HepG2 (cell line): ENCODE data around the gene IFI35. TPM values are rescaled to one million over a fixed set of nuclear protein-coding genes. Genes with fewer than 3 reads are reported as not detected.

Experiments
- ATF7-NPFF ChIP-seq: sonication (generic); formaldehyde crosslinking; IDR thresholded peaks from 2 replicates; pipeline ENCODE4 v1.8.1; 2023; ENCODE audit warnings: mild to moderate bottlenecking, low read depth, missing genetic modification reagents, moderate library complexity
- DRAP1 ChIP-seq: IDR thresholded peaks from 2 replicates; pipeline ENCODE4 v1.6.1; 2016; ENCODE audit warnings: missing genetic modification reagents, missing compliant biosample characterization
- FIP1L1 ChIP-seq: fragments of 200-400 bp; formaldehyde crosslinking; IDR thresholded peaks from 2 replicates; pipeline ENCODE4 v1.6.1; 2018; ENCODE audit warnings: low read depth, mild to moderate bottlenecking, low read length, moderate library complexity, borderline replicate concordance; ENCODE audit not compliant: insufficient read depth
- HOXD1 ChIP-seq: sonication (generic); formaldehyde crosslinking; IDR thresholded peaks from 2 replicates; pipeline ENCODE4 v1.5.0; 2020; ENCODE audit warnings: missing genetic modification reagents
- RNF219 ChIP-seq: sonication (generic); formaldehyde crosslinking; IDR thresholded peaks from 2 replicates; pipeline ENCODE4 v1.5.0; 2020; ENCODE audit warnings: mild to moderate bottlenecking, missing genetic modification reagents
- TFE3 ChIP-seq: IDR thresholded peaks from 2 replicates; pipeline ENCODE4 v1.6.1; 2016
- THAP11 ChIP-seq: IDR thresholded peaks from 2 replicates; pipeline ENCODE4 v1.6.1; 2016; ENCODE audit warnings: missing biosample characterization, missing genetic modification reagents
- ZMYM4 ChIP-seq: sonication (generic); formaldehyde crosslinking; IDR thresholded peaks from 2 replicates; pipeline ENCODE4 v1.8.1; 2023; ENCODE audit warnings: mild to moderate bottlenecking, missing genetic modification reagents
- ZNF576 ChIP-seq: sonication (generic); formaldehyde crosslinking; IDR thresholded peaks from 2 replicates; pipeline ENCODE4 v1.4.0; 2020; ENCODE audit warnings: mild to moderate bottlenecking, missing genetic modification reagents
- ZSCAN25 ChIP-seq: sonication (generic); formaldehyde crosslinking; IDR thresholded peaks from 2 replicates; pipeline ENCODE4 v1.8.0; 2022; ENCODE audit warnings: mild to moderate bottlenecking, missing genetic modification reagents
- polyA plus RNA-seq, 8 experiments: library from polyadenylated mRNA; depleted of rRNA in 3 of 8; stranded (reverse) in 7 of 8; unstranded in 1 of 8; fragments of >200 nt; fragmentation: Illumina TruSeq in 4 of 8; extraction: Trizol in 4 of 8; gene quantifications; 2 replicates each; pipeline versions ENCODE4 v1.2.1 to v1.2.3, GENCODE V29; 2011 to 2016; ENCODE audit warnings: low read depth in 4 of 8, missing spikeins in 1 of 8, mixed read lengths in 1 of 8; ENCODE audit not compliant: insufficient read depth in 1 of 8
- total RNA-seq, 5 experiments: library from RNA; depleted of rRNA; stranded (reverse); fragments of >200 nt; fragmentation: Illumina TruSeq; extraction: Trizol; gene quantifications; 2 replicates each; pipeline ENCODE4 v1.2.3, GENCODE V29; 2016; ENCODE audit warnings: low read depth in 1 of 5
- TF ChIP-seq, protein P1 (sequence below): sonication (generic); formaldehyde crosslinking; IDR thresholded peaks from 2 replicates; pipeline ENCODE4 v1.8.1; 2023; ENCODE audit warnings: mild to moderate bottlenecking, missing genetic modification reagents
- TF ChIP-seq, protein P2 (sequence below): sonication (generic); formaldehyde crosslinking; IDR thresholded peaks from 2 replicates; pipeline ENCODE4 v1.5.0; 2020; ENCODE audit warnings: missing genetic modification reagents
- TF ChIP-seq, protein P3 (sequence below): sonication (generic); formaldehyde crosslinking; IDR thresholded peaks from 2 replicates; pipeline ENCODE4 v1.5.1; 2020; ENCODE audit warnings: missing genetic modification reagents, mild to moderate bottlenecking, borderline replicate concordance

The IFI35 gene
- total and polyA plus RNA-seq, 2 of the 13 experiments (the other 11 are each of a cell fraction or from before 2014, with no cell fraction given), result 28.9 to 38.1 TPM

- TF ChIP-seq DRAP1 (peak; percentile 97), ATF7-NPFF (peak; percentile 90), RNF219 (CRISPR knock-in tag) (peak; percentile 84; the same call in 1 of the 2 replicates), ZNF576 (CRISPR knock-in tag) (no peak), ZMYM4 (peak; percentile 97), ZSCAN25 (CRISPR knock-in tag) (peak; percentile 70; the same call in 1 of the 2 replicates), HOXD1 (CRISPR knock-in tag) (peak; percentile 83), FIP1L1 (peak; percentile 91; the same call in 1 of the 2 replicates), THAP11 (peak; percentile 97), TFE3 (CRISPR knock-in tag) (peak; percentile 98)
- TF ChIP-seq, protein P1, sequence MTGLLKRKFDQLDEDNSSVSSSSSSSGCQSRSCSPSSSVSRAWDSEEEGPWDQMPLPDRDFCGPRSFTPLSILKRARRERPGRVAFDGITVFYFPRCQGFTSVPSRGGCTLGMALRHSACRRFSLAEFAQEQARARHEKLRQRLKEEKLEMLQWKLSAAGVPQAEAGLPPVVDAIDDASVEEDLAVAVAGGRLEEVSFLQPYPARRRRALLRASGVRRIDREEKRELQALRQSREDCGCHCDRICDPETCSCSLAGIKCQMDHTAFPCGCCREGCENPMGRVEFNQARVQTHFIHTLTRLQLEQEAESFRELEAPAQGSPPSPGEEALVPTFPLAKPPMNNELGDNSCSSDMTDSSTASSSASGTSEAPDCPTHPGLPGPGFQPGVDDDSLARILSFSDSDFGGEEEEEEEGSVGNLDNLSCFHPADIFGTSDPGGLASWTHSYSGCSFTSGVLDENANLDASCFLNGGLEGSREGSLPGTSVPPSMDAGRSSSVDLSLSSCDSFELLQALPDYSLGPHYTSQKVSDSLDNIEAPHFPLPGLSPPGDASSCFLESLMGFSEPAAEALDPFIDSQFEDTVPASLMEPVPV (CRISPR knock-in tag), result peak; percentile 92
- TF ChIP-seq, protein P2, sequence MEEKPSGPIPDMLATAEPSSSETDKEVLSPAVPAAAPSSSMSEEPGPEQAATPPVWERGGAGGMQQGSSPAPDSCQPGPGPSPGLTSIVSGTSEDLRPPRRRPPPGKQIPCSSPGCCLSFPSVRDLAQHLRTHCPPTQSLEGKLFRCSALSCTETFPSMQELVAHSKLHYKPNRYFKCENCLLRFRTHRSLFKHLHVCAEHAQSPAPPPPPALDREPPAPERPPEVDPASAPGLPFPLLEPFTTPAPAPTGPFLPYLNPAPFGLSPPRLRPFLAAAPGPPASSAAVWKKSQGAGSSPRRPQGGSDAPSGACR (CRISPR knock-in tag), result peak; percentile 93
- TF ChIP-seq, protein P3, sequence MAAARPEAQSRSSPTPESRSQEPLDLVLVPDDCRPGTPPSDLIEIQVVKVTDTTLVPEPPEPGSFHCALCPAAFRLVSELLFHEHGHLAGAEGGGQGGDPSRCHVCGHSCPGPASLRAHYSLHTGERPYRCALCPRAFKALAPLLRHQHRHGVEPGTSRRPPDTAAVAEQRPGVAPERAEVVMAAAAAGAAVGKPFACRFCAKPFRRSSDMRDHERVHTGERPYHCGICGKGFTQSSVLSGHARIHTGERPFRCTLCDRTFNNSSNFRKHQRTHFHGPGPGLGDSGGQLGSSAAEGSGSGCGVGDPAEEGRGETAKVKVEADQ (CRISPR knock-in tag), result peak; percentile 73; the same call in 1 of the 2 replicates
Observed at GRCh38 chr17:42997984-42998938, 8.3 kb upstream of the IFI35 start, which contains the start of gene RPL27 (continued).
